Body of pancreas (tissue), 4 donors: ENCODE data around the gene GFRA1. TPM values are rescaled to one million over a fixed set of nuclear protein-coding genes. Genes with fewer than 3 reads are reported as not detected.

Experiments
- ATAC-seq: fragments of 150-250 bp; one replicate; pipeline ENCODE4 v1.9.1; 2016
- DNase-seq, 4 donors: peaks; one replicate each; pipeline ENCODE4 v3.0.0-alpha.2; 2019
- H3K27ac ChIP-seq, 4 donors: fragments of 200-600 bp; sonication (generic); 1 replicate in 3 of 4; 2 replicates in 1 of 4; pipeline versions ENCODE4 v1.5.1 to v1.6.1; 2016 to 2019; ENCODE audit warnings: mild to moderate bottlenecking in 1 of 4, mixed read lengths in 1 of 4, moderate library complexity in 1 of 4
- H3K27me3 ChIP-seq, 2 donors: fragments of 200-600 bp; sonication (generic); one replicate each; pipeline ENCODE4 v1.6.0; 2016; ENCODE audit warnings: mild to moderate bottlenecking in 1 of 2
- H3K36me3 ChIP-seq, 2 donors: fragments of 200-600 bp; sonication (generic); replicated peaks in 1 of 2; 2 replicates each; pipeline ENCODE4 v1.5.1; 2016; ENCODE audit warnings: low read depth in 2 of 2; ENCODE audit not compliant: insufficient read depth in 1 of 2
- H3K4me1 ChIP-seq: fragments of 200-600 bp; sonication (generic); one replicate; pipeline ENCODE4 v1.6.0; 2016
- H3K4me3 ChIP-seq, 2 donors: fragments of 200-600 bp; sonication (generic); 1 replicate in 1 of 2; 2 replicates in 1 of 2; pipeline ENCODE4 v1.5.1; 2016 to 2019
- H3K9me3 ChIP-seq, 3 donors: fragments of 200-600 bp; sonication (generic); 1 replicate in 2 of 3; 2 replicates in 1 of 3; pipeline ENCODE4 v1.5.1; 2016
- POLR2A ChIP-seq, 3 donors: fragments of 450-650 bp; IDR thresholded peaks; one replicate each; pipeline ENCODE4 v1.6.1; 2016; ENCODE audit warnings: antibody characterized with exemption in 3 of 3, mild to moderate bottlenecking in 2 of 3
- WGBS, 2 donors: methylation state at CpG; one replicate each; pipeline ENCODE4 v1.1.5; 2017; 5-methylcytosine and 5-hydroxymethylcytosine counted together
- intact Hi-C: fragments of 100-400 bp; cut with DNase I; formaldehyde crosslinking; loops from one replicate; pipeline ENCODE4 v1.15.1; 2023
- total RNA-seq, 2 donors: library from RNA; depleted of rRNA; stranded (reverse); fragments of >200 nt; gene quantifications; one replicate each; pipeline ENCODE4 v1.1.0, GENCODE V29; 2016
- TF ChIP-seq, protein P1 (sequence below), 7 experiments: fragments of 450-650 bp in 4 of 7; fragments of 200-600 bp in 3 of 7; sonication (generic) in 3 of 7; IDR thresholded peaks; one replicate each; pipeline ENCODE4 v1.5.1; 2016 to 2019; ENCODE audit warnings: antibody characterized with exemption in 7 of 7

The GFRA1 gene
- total RNA-seq, 2 donors from 2014 or later, result 4.2 to 6.9 TPM

DNA sequence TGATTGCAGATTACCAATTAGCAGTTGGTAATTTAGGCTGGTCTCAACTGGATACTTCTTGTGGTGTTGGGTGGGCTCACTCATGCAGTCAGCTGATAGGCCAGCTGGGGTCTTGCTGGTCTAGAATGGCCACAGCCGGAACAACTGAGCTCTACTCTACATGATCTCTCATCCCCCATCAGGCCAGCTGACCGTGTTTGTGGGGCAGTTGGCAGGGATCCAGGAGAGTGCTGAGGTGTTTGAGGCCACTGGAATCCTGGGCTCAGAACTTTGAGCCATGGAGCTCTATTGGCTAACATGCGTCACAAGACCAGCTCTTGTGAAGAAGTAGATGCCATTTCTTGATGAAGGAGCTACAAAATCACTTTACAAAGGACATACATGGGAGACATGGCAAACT is 242.4 kb downstream of the GFRA1 start:
- H3K9me3 ChIP-seq, result no peaks in the 10 kb centered on the region
- no peak for ATAC-seq
- 48 to 65% methylated on average over 3 of the region's 3 CpGs for WGBS, 2 donors
- TF ChIP-seq, protein P1, sequence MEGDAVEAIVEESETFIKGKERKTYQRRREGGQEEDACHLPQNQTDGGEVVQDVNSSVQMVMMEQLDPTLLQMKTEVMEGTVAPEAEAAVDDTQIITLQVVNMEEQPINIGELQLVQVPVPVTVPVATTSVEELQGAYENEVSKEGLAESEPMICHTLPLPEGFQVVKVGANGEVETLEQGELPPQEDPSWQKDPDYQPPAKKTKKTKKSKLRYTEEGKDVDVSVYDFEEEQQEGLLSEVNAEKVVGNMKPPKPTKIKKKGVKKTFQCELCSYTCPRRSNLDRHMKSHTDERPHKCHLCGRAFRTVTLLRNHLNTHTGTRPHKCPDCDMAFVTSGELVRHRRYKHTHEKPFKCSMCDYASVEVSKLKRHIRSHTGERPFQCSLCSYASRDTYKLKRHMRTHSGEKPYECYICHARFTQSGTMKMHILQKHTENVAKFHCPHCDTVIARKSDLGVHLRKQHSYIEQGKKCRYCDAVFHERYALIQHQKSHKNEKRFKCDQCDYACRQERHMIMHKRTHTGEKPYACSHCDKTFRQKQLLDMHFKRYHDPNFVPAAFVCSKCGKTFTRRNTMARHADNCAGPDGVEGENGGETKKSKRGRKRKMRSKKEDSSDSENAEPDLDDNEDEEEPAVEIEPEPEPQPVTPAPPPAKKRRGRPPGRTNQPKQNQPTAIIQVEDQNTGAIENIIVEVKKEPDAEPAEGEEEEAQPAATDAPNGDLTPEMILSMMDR (IDR thresholded peaks at IDR 0.05), result no peak
- no peak for TF ChIP-seq POLR2A (IDR thresholded peaks at IDR 0.05)
- H3K4me3 ChIP-seq, result no peak overlapping the region
- no peaks in the 10 kb centered on the region for H3K27me3 ChIP-seq
- no peak overlapping the region for H3K27ac ChIP-seq
- intact Hi-C loops, result no loop called here
- no peaks in the 10 kb centered on the region for H3K36me3 ChIP-seq
- no peaks in the 10 kb centered on the region for H3K4me1 ChIP-seq
- DNase-seq, result no peak

GRCh38 chr10:116029826-116030225 is 243.2 kb downstream of the GFRA1 start:
- Histone ChIP-seq H3K27ac (no peak overlapping the region), H3K4me3 (no peak overlapping the region), H3K27me3 (no peaks in the 10 kb centered on the region), H3K9me3 (no peaks in the 10 kb centered on the region), H3K4me1 (no peaks in the 10 kb centered on the region), H3K36me3 (no peaks in the 10 kb centered on the region)
- TF ChIP-seq, protein P1 (IDR thresholded peaks at IDR 0.05), result no peak
- intact Hi-C loops, result no loop called here
- no peak for ATAC-seq
- no peak for DNase-seq
- 74 to 79% methylated on average over 4 of the region's 4 CpGs for WGBS, 2 donors

GRCh38 chr10:116027355-116027754 is 245.7 kb downstream of the GFRA1 start:
- DNase-seq (no peak), ATAC-seq (no peak)
- Histone ChIP-seq H3K36me3 (no peaks in the 10 kb centered on the region), H3K27ac (no peak overlapping the region), H3K4me1 (no peaks in the 10 kb centered on the region), H3K9me3 (no peaks in the 10 kb centered on the region), H3K27me3 (no peaks in the 10 kb centered on the region), H3K4me3 (no peak overlapping the region)
- WGBS, 2 donors, result 76 to 85% methylated on average over 5 to 6 of the region's 6 CpGs
- TF ChIP-seq, protein P1 (IDR thresholded peaks at IDR 0.05), result no peak
- TF ChIP-seq POLR2A (IDR thresholded peaks at IDR 0.05), result no peak
- intact Hi-C loops, result no loop called here

GRCh38 chr10:116026725-116027124 is 246.3 kb downstream of the GFRA1 start:
- no peak for DNase-seq

GRCh38 chr10:116026315-116026714 is 246.7 kb downstream of the GFRA1 start:
- TF ChIP-seq, protein P1 (IDR thresholded peaks at IDR 0.05), result peak in 1 of 7 experiments; percentile 22
- TF ChIP-seq POLR2A (IDR thresholded peaks at IDR 0.05), result no peak
- H3K9me3 ChIP-seq, result no peaks in the 10 kb centered on the region
- H3K27ac ChIP-seq, result no peak overlapping the region
- H3K36me3 ChIP-seq, result no peaks in the 10 kb centered on the region
- no peaks in the 10 kb centered on the region for H3K4me1 ChIP-seq
- no peaks in the 10 kb centered on the region for H3K27me3 ChIP-seq
- no peak for DNase-seq
- no peak for ATAC-seq
- intact Hi-C loops, result no loop called here
- H3K4me3 ChIP-seq, result no peak overlapping the region
- 63% methylated on average over 1 of the region's 1 CpG for WGBS, 2 donors

More at GRCh38 chr10:116026725-116027124, 246.3 kb downstream of the GFRA1 start:
- H3K4me3 ChIP-seq, result no peak overlapping the region
- no peak overlapping the region for H3K27ac ChIP-seq
- H3K9me3 ChIP-seq, result no peaks in the 10 kb centered on the region
- no peak for ATAC-seq
- TF ChIP-seq POLR2A (IDR thresholded peaks at IDR 0.05), result no peak
- TF ChIP-seq, protein P1 (IDR thresholded peaks at IDR 0.05), result no peak
- 91 to 94% methylated on average over 6 of the region's 6 CpGs for WGBS, 2 donors
- H3K27me3 ChIP-seq, result no peaks in the 10 kb centered on the region
- intact Hi-C loops, result no loop called here
- no peaks in the 10 kb centered on the region for H3K4me1 ChIP-seq
- H3K36me3 ChIP-seq, result no peaks in the 10 kb centered on the region
